Measurements from ENCODE around the gene ZMYND8.

Gene ZMYND8

DNA sequence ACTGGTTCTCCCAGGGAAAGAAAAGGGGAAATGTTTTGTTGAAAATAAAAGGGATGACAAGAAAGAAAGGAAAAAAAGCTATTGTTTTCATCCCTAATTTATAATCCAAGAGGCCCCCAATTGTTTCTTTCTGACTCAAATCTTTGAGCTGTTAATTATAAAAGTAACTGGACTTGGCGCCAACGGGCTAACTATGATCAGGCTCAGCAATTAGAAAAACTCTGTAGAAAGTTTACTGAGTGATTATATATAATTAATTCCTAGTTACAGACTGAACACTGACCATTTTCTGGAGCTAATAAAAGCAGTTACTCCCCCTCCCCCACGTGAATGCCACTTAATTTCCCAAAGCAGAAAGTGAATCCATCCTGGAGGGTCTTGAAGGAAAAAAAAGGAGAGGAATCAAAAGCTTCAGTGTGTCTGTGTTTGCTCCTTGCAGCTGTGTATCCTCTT, 3.2 kb downstream of the ZMYND8 start:
- DNase-seq = no peak

DNA sequence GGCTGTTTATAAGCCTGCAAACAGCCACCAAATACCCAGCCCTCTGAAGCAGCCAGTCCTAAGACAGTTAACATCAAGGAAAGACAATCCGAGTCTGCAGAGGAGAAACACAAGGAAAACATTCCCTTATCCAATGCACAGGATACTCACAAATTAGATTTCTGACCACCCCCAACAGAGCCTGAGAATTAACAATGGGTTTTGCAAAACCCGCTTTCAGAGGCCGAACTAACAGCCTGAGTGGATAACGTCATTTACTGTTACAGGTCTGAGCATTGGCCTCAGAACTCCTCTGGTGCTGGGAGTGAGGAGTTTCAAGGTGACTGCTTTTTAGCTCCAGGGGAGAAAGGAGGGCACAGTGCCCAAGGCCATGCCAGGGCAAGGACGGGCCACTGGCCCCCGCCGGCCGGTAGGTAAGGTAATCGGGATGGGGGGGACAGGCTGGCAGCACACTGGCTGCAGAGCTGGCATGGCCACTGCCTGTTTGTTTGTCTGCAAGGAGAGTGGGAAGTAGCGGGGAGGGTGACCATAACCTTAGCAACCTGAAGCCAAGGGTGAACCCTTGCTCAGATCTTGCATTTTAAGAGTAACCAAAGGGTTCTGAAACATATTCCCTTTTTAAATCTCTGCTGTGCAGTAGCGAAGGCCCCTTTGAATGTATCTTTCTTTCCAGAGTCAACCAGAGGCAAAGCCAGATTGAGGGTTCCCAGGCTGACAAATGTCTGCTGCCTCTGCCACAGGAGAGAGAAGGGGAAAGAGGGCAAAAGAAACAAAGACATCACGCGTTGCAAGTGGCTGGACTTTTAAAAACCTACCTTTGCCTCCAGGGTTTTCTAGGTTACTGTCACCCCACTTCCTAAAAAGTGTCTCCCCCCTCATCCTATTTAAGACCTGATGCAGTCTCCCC, 3.9 kb downstream of the ZMYND8 start:
- peak; percentile 74 for DNase-seq

DNA sequence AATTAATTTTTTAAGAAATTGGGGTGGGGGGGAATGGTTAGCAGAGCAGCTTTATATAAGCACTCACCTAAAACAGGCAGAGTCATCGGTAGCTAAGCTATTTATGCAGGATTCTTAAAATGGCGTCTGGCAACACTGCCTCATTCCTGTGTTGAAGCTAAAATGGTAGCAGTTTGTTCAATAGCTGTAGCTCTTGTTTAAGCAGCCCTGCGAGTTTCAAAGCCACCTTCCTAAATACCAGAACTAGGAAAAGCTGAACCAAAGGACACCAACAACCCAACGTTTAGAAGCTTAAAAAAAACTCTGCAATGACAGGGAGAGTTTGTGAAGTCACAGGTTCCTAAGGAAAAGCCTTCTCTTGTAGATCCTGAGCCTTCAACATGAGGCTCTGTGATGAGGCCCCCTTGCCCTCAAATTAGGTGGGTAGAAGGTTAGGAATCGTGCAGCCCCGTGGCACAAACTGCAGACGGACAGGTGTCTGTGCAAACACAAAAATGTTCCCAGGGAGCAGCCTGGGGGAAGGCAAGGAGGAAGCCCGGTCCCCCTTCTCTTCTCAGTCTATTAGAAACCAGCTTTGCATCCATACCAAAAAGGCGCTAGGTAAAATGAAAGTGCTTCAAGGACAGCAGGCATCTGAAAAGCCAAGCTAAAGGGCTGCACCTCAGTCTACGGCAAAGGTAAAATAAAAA, 4.7 kb downstream of the ZMYND8 start:
- peak; percentile 74 for DNase-seq

DNA sequence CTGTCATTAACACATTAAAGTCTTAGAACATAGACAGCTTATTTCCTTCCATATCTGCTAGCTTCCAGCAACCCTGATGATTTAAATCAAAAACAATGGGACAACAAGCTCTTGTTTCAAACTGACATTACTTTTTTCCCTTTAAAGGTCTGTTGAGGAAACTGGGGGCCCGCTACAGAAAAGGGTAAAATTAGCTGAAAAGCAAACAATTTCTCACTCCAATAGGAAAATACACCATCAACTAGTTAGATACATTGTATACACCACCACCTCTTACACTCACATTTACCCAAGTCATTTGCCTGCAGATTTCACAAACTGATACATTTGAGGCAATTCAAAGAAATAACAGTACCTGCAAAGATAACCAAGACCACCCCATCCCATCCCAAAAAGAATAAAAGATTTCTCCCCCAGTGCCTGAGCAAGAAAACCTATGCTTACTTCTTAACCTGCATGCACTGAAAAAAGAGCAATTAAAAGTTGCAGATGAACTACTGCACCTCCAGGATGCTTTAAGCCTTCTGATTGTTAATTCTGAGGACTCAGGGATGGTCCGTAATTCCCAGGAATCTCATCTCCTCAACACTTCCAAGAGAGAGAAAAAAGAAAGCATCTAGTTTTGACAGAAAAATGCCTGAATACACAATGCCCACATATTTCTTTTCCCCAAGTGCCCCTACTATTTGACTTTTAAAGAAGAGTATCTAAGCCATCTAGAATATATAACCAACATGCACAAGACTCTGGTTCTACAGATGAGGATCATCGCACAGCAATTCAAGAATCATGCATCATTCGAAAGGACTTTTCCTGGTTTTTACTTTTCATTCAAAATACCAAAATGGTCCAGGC, 5.6 kb downstream of the ZMYND8 start:
- no peak for DNase-seq

DNA sequence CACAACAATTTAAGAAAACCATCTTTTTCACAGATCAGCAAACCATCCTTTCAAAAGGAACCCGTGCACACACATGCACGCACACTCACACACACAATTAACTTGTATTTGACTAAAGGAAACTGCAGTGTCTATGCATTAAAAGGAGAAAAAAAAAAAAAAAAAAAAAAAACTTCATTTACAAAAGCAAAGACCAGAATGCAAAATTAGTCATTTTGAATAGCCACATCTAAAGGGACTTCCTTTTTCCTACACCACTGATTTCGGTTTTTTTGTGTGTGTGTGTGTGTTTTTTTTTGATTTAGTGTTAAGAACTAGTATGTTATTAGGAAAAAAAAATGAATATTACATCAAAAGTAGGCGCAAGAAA, 6.3 kb downstream of the ZMYND8 start:
- DNase-seq = peak; percentile 41

DNA sequence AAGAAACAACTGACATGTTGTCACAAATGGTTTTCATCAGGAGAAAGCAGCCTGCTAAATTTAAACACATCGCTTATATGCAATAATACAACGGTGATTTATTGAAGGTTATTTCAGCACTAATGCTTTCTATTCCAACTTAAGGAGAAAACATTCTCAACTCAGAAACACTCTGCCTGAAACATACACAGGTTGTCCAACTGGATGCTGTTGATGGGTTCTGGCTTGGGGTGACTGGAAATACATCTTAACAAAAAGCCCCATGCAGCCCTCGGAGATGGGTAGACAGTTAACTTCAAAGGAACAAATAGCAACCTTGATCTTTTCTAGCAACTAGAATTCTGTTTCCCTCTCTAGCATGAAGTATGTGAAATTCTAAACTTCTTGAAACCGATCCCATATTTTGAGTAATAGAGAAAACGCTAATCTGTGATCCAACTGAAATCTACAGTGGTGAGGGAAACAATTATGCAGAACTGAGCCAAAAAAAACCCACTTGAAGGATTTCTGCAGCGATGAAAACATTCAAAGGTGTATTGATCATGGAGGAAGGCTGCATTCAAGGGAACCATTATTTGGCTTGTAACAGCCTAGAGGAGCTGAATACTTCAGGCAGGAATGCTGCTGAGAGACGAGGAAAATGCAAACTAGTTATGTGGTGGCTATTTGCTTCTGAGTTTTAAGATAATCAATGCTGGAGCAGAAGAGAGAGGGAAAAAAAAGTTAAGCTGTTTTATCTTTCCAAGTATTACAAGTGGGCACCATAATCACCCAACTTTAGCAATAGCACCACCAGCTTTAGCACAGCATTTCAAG, 6.9 kb downstream of the ZMYND8 start:
- DNase-seq = peak; percentile 41

DNA sequence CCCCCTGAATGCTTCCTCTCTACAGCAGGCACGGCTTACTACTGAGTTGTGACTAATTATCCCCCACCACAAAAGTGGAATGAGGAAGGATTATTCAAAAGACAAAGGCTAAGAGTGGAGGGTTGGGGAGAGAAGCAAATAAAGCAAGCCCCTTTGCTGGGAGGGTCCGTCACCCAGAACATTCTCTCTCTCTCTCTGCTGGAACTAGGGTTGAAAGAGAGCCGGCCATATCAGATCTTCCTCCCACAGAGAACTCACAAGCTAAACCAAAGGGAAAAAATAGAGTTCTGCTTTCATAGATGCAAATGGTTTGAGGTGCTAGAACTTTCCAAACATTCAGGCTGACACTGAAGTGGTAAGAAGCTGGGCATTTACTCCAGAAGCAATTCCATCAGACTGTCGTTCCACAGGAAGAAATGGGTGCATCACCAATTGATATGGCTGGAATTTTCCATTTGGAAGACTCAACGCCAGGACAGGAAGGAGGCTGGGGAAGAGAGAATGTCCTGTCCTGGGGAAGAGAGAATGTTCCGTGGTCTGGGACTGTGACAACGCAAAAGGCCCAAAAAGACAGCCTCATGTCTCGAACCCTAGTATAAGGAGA, 7.9 kb downstream of the ZMYND8 start:
- no peak for DNase-seq

DNA sequence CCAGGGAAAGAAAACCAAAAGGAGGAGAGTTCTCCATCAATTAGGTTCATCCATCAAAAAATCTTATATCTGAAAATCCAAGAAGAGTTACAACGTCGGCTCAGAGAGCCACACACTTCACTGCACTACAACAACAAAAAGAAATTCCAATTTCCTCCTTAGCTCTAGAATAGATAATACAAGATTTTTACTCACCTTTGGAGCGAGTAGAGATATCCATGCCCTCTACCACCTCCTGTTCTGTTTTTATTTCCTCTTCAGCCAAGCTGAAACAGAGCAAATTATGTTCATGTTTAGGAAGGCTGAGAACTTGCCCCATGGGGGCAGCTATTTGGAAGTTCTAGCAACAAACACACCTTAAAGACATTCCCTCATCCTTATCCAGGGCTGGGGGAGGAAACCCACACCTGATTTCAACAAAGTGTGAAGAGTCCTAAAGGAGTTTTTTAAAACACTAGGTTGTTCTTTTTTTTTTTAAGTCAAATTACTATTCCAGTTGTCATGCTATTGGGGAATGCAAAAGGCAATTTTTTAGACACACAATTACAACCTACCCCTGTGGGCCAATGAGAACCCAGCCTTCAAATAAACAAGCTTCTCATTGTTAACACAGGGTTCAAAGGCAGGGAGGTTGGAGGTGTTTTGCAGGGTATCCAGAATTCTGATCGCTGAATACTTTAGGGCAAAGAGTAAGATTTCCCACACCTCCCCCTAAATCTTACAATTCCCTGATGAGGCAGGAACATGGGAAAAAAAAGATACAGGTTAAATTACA, 8.7 kb downstream of the ZMYND8 start:
- no peak for DNase-seq

DNA sequence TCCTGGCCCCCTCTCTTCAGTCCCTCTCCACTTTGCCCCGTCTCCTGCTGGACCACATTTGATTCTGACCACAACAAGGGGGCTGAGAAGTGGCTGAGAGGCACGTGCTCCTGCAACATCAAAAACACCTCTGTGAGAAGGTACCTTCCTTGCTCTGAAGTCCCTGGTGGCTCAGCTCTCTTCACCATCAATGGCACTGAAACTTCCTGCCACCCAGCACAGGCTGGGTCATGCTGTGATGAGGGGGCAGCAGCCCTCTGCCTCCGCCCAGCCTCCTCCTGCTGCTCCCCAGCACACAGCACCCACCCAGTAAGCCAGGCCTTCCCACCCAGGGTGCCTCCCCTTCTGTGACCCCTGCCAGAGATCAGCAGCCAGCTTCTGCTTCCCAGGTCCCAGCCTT, 10.3 kb downstream of the ZMYND8 start:
- no peak for DNase-seq

DNA sequence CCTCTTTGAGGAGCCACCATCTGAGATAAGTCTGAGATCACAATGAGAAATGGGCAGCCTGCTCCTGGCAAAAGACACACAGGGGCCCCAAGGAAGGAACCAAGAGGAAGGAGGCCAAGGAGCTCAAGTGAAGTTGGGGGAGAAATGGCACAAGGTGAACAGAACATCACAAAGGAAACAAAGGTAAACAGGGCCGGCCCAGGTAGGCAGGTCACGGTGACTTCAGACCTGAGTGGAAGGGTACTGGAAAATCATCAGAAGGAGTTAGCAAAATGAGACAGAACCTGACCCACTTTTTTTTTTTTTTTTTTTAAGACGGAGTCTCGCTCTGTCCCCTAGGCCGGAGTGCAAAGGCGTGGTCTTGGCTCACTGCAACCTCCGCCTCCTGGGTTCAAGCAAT, 11.3 kb downstream of the ZMYND8 start:
- DNase-seq = no peak

DNA sequence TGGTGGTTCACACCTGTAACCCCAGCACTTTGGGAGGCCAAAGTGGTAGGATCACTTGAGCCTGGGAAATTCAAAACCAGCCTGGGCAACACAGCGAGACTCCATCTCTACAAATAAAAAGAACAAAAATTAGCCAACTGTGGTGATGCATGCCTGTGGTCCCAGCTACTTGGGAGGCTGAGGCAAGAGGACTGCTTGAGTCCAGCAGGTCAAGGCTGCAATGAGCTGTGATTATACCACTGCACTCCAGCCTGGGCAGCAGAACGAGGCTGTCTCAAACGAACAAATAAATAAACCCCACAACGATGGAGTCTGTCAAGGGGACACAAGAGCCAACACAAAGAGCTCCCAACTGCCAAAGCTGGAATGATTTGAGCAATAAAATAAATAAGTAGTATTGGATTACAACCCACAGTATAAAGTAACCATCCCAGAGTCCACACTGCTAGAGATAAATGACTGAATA, 13.5 kb downstream of the ZMYND8 start:
- DNase-seq = no peak

DNA sequence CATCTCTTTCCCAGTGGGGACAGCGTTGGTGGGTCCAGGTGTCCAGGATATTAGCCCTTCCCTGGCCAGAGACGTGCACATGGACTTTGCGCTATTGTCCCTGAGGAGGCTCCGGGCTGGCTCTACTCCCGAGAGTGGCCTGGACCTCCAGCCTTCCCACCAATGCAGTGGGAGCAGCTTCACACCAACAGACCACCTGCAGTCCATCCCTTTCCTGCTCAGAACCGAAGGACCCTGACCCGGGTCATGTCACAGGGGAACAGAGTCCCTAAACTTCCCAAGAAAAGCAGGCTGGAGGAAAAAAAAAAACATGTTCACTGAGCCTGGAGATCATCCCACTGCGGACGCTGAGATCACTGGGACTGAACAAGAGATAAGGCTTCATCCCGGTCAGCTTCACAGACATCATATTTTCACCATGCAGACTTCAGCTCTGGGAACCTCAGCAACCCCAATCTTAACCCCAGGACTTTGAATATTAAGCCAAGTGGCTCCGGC, 18.3 kb downstream of the ZMYND8 start:
- DNase-seq = no peak

DNA sequence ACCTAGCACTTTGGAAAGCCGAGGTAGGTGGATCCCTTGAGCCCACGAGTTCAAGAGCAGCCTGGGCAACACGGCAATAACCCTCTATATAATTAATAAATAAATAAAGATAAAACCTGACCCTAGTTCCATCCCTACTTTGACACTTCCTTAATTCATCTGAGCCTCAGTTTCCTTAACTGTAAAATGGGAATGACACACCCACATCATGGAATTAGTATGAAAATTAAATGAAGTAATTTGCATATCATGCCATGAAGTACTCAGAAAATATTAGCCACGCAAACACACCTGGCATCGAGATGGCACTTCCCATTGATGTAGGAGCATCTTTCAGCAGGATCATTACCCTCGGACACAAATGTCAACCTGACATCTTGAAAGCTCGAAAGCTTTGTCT, 19.1 kb downstream of the ZMYND8 start:
- no peak for DNase-seq

DNA sequence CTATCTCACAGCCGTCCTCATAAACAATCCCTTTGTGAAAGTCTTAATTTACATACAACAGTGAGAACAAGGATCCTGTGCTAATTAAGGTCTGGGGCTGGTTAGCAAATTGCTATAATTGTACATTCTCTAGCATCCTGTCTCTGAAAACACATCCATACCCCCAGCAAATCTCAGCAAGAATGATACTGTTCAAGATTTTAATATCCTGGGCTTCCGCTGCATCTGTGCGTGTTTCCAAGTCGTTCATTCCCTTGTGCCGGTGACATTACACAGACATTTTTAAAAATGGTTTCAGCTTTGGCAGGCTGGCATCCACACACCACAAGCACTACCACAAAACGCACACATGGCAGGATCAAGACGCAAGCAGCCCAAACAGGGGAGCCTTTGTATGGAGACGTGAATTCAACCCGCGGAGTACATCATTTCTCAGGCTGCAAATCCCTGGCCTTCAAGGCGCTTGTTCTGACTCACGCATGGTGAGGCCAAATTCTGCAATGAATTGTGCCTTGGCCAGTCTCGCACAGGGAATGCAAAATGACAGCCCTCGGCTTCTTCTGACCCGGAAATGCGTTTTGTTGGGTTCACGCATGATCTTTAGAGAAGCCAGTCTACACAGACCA, 20.3 kb downstream of the ZMYND8 start:
- peak; percentile 53 for DNase-seq

DNA sequence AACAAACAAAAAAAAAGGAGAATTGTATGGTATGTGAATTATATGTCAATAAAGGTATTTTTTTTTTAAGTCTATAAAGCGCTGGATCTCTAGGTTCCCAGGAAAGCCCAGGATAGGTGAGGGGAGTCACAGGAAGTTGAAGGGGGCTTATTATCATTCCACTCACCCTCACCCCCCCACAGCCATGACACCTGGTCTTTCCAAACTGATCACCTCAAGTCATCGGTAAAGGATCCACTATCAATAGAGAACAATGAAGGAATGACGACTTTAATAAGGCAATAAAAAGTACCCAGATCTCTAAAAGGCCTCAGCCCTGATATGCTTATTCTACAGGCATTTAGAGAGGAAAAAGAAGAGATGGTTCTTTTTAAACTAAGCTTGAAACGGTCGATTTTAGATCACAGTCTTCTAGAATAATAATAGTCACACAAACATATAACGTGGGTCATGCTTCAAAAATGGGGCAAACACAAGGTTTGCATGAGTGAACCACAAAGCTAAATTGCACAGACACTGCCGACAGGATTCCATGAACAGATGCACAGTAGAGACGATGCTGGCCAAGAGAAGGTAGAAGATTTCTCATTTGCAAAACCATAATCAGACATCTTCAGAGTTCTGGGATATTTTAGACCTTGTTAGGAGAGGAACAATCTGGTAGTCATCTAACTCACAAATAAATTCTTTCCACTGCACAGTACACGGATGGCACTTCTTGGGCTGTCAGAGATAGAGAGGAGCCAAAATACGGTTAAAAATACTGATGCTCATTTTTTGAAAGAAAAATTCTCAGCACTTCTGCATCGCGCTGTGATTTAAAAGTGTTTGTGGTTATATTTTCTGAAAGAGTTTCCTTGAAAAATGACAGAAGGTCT, 21.0 kb downstream of the ZMYND8 start:
- DNase-seq = no peak

DNA sequence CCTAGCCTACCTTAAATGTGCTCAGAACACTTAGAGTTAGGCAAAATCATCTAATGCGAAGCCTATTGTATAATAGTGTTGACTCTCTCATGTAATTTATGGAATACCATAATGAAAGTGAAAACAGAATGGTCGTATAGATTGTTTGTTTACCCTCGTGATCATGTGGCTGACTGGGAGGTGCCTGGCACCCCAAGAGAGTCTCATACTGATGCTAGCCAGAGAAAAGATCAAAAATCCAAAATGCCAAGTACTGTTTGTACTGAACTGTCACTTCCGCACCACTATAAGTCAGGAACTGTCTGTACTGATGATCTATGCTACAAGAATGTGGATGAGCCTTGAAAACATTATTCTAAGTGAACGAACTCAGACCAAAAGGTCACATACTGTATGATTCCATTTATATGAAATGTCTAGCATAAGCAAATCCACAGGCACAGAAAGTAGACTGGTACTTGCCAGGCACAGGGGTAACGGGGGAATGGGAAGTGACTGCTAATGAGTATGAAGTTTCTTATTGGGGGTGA, 22.4 kb downstream of the ZMYND8 start:
- DNase-seq = peak; percentile 7

DNA sequence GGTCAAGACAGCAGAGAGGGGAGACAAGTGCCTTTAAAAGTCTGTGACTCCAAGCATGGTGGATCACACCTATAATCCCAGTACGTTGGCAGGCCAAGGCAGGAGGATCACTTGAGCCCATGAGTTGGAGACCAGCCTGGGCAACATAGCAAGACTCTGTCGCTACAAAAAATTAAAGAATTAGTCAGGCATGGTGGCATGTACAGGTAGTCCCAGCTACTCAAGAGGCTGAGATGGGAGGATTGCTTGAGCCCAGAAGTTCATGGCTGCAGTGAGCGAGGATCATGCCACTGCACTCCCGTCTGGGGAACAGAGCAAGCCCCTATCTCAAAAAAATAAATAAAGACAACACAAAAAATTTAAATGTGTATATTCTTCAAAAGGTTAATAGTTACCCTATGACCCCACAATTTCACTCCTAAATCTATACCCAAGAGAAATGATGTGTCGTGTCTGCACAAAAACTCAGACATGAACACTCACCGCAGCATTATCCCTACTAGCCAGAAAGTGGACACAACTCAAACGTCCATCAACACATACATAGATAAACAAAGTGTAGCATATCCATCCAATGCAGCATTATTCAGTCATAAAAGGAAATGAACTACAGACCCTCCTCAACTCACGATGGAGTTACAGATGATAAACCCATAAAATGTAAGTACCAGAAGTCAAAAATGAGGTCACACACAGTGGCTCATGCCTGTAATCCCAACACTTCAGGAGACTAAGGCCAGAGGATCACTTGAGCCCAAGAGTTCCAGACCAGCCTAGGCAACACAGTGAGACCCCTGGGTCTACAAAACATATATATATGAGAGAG, 23.9 kb downstream of the ZMYND8 start:
- DNase-seq = no peak

All from NCI-H526 treated with DMSO at 0.1 percent for 48 hours (cell line).